K562 (cell line): Measurements from ENCODE around the gene INO80D. TPM values are rescaled to one million over a fixed set of nuclear protein-coding genes. Genes with fewer than 3 reads are reported as not detected.

ENCODE experiments used
- CBFB ChIP-seq: sonication (generic); formaldehyde crosslinking; IDR thresholded peaks from 2 replicates; pipeline ENCODE4 v1.4.0; 2020; ENCODE audit warnings: mild to moderate bottlenecking, missing genetic modification reagents
- DMBX1 ChIP-seq: fragments of 250-450 bp; sonication (Bioruptor Pico); IDR thresholded peaks from 2 replicates; pipeline ENCODE4 v1.8.0; 2022; ENCODE audit warnings: inconsistent platforms, mild to moderate bottlenecking, moderate library complexity, borderline replicate concordance
- ESRRB ChIP-seq: fragments of 250-450 bp; sonication (Bioruptor Pico); IDR thresholded peaks from 2 replicates; pipeline ENCODE4 v1.5.0; 2020; ENCODE audit warnings: mild to moderate bottlenecking, moderate library complexity, borderline replicate concordance
- FOSL1 ChIP-seq: fragments of 200-800 bp; sonication (Bioruptor generic); conservative IDR thresholded peaks from 2 replicates; pipeline ENCODE4 v1.6.1; 2016; ENCODE audit warnings: missing genetic modification characterization, missing compliant biosample characterization
- GTF2F1 ChIP-seq: IDR thresholded peaks from 2 replicates; pipeline ENCODE4 v1.6.1; 2011; ENCODE audit warnings: low read depth, low read length, improper control_type of control experiment
- MAFF ChIP-seq: IDR thresholded peaks from 2 replicates; pipeline ENCODE4 v1.6.1; 2012; ENCODE audit warnings: low read length, improper control_type of control experiment
- PHF20 ChIP-seq: fragments of 450-650 bp; IDR thresholded peaks from 2 replicates; pipeline ENCODE4 v1.6.1; 2018; ENCODE audit not compliant: partially characterized antibody
- SIN3A ChIP-seq, 2 experiments: fragments of 150-350 bp in 1 of 2; IDR thresholded peaks; 2 replicates each; pipeline ENCODE4 v1.6.1; 2011 to 2016; ENCODE audit warnings: borderline replicate concordance in 2 of 2, low read depth in 2 of 2, low read length in 2 of 2, mild to moderate bottlenecking in 2 of 2, moderate library complexity in 2 of 2; ENCODE audit not compliant: control insufficient read depth in 1 of 2
- SMAD2 ChIP-seq: fragments of 150-350 bp; IDR thresholded peaks from 2 replicates; pipeline ENCODE4 v1.6.1; 2014; ENCODE audit warnings: low read depth, mild to moderate bottlenecking, low read length
- SUPT5H ChIP-seq: fragments of 450-650 bp; IDR thresholded peaks from 2 replicates; pipeline ENCODE4 v1.6.1; 2016
- ZNF224 ChIP-seq: sonication (generic); formaldehyde crosslinking; IDR thresholded peaks from 2 replicates; pipeline ENCODE4 v1.8.0; 2022; ENCODE audit warnings: mild to moderate bottlenecking, missing genetic modification reagents
- ZNF24 ChIP-seq: fragments of 450-650 bp; IDR thresholded peaks from 2 replicates; pipeline ENCODE4 v1.6.1; 2016
- ZNF324 ChIP-seq: fragments of 250-450 bp; sonication (Bioruptor Pico); IDR thresholded peaks from 2 replicates; pipeline ENCODE4 v1.4.0; 2020; ENCODE audit warnings: mild to moderate bottlenecking
- ZNF444 ChIP-seq: fragments of 250-450 bp; sonication (Bioruptor Pico); IDR thresholded peaks from 2 replicates; pipeline ENCODE4 v1.4.0; 2020; ENCODE audit warnings: mild to moderate bottlenecking, moderate library complexity
- polyA plus RNA-seq, 8 experiments: library from polyadenylated mRNA; depleted of rRNA in 4 of 8; stranded (reverse) in 5 of 8; unstranded in 3 of 8; fragments of >200 nt; fragmentation: Nextera tagmentation in 2 of 8; fragmentation: Illumina TruSeq in 1 of 8; extraction: Ambion mirVana in 2 of 8; extraction: Trizol in 1 of 8; gene quantifications; 2 replicates each; pipeline versions ENCODE4 v1.2.1 to v1.2.3, GENCODE V29; 2011 to 2014; ENCODE audit warnings: inconsistent platforms in 1 of 8, missing spikeins in 1 of 8
- total RNA-seq, 7 experiments: library from RNA; depleted of rRNA in 6 of 7; stranded (reverse); fragments of >200 nt in 6 of 7; fragmentation: Illumina TruSeq in 2 of 7; extraction: Trizol in 2 of 7; gene quantifications; 2 replicates each; pipeline versions ENCODE4 v1.2.1 to v1.2.3, GENCODE V29; 2011 to 2021; ENCODE audit warnings: low replicate concordance in 1 of 7
- TF ChIP-seq, protein P1 (sequence below): fragments of 450-650 bp; IDR thresholded peaks from 2 replicates; pipeline ENCODE4 v1.6.1; 2017; ENCODE audit warnings: antibody characterized with exemption
- TF ChIP-seq, protein P2 (sequence below): fragments of 250-450 bp; sonication (Bioruptor Pico); IDR thresholded peaks from 2 replicates; pipeline ENCODE4 v1.8.0; 2021; ENCODE audit warnings: moderate library complexity, mild to moderate bottlenecking, inconsistent platforms
- TF ChIP-seq, protein P3 (sequence below): fragments of 200-800 bp; sonication (Bioruptor generic); IDR thresholded peaks from 2 replicates; pipeline ENCODE4 v1.6.1; 2016; ENCODE audit warnings: missing genetic modification characterization, missing compliant biosample characterization
- TF ChIP-seq, protein P4 (sequence below): fragments of 250-450 bp; sonication (Bioruptor Pico); IDR thresholded peaks from 2 replicates; pipeline ENCODE4 v1.4.0; 2020; ENCODE audit warnings: mild to moderate bottlenecking

The INO80D gene
- total and polyA plus RNA-seq, 9 of the 15 experiments (the other 6 are each of a cell fraction or from before 2014, with no cell fraction given) = 0.64 to 8.1 (median 2.9) TPM

DNA sequence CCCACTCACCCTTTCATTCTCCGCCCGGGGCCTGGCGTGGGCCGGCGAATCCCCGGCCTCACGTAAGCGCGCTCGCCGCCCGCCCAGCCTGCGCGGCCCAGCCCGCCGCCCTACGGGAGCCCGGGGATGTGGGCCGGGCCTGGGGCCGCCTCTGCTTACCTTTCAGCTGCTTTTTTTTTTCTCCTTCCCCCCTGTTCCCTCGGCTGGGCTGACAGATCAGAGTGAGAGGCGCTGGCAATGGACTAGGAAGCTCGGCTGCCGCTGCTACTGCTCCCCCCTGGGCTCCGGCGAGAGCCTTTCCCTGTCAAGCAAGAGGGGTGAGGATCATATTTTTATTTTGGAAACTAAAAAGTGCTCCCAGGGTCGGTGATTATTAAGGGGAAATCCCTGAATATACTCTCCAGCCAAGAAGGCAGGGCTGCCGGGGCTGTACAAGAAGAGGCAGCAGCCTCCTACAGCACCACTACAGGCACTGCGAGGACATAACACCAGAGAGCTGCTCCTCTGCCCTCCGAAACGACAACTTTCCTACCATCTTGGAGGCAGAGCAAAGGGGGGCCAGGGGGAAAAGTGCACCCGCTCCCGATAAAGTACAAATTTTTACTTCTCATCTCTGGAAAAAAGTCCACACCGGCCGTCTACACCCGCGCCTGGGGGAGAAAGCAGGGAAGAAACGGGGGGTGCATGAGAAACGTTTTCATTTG is at the start of gene INO80D (continued):
- TF ChIP-seq, protein P1, sequence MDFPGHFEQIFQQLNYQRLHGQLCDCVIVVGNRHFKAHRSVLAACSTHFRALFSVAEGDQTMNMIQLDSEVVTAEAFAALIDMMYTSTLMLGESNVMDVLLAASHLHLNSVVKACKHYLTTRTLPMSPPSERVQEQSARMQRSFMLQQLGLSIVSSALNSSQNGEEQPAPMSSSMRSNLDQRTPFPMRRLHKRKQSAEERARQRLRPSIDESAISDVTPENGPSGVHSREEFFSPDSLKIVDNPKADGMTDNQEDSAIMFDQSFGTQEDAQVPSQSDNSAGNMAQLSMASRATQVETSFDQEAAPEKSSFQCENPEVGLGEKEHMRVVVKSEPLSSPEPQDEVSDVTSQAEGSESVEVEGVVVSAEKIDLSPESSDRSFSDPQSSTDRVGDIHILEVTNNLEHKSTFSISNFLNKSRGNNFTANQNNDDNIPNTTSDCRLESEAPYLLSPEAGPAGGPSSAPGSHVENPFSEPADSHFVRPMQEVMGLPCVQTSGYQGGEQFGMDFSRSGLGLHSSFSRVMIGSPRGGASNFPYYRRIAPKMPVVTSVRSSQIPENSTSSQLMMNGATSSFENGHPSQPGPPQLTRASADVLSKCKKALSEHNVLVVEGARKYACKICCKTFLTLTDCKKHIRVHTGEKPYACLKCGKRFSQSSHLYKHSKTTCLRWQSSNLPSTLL = no peak
- TF ChIP-seq DMBX1 (CRISPR knock-in tag) (no peak), SIN3A (IDR thresholded peaks at IDR 0.05; ENCODE audit: borderline replicate concordance in 2 of 2, control insufficient read depth in 1 of 2, low read depth in 2 of 2, low read length in 2 of 2) (peak in 1 of 2 experiments; percentile 47; a peak in 2 of 4 replicates), ZNF24 (no peak), PHF20 (no peak), ESRRB (CRISPR knock-in tag) (no peak), SUPT5H (peak; percentile 57; the same call in 1 of the 2 replicates), CBFB (CRISPR knock-in tag) (no peak), ZNF224 (CRISPR knock-in tag) (no peak), ZNF444 (CRISPR knock-in tag) (no peak), FOSL1 (tag) (no peak), ZNF324 (no peak), MAFF (no peak), GTF2F1 (no peak), SMAD2 (no peak)
- TF ChIP-seq, protein P2, sequence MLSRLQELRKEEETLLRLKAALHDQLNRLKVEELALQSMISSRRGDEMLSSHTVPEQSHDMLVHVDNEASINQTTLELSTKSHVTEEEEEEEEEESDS (CRISPR knock-in tag) = no peak
- TF ChIP-seq, protein P3, sequence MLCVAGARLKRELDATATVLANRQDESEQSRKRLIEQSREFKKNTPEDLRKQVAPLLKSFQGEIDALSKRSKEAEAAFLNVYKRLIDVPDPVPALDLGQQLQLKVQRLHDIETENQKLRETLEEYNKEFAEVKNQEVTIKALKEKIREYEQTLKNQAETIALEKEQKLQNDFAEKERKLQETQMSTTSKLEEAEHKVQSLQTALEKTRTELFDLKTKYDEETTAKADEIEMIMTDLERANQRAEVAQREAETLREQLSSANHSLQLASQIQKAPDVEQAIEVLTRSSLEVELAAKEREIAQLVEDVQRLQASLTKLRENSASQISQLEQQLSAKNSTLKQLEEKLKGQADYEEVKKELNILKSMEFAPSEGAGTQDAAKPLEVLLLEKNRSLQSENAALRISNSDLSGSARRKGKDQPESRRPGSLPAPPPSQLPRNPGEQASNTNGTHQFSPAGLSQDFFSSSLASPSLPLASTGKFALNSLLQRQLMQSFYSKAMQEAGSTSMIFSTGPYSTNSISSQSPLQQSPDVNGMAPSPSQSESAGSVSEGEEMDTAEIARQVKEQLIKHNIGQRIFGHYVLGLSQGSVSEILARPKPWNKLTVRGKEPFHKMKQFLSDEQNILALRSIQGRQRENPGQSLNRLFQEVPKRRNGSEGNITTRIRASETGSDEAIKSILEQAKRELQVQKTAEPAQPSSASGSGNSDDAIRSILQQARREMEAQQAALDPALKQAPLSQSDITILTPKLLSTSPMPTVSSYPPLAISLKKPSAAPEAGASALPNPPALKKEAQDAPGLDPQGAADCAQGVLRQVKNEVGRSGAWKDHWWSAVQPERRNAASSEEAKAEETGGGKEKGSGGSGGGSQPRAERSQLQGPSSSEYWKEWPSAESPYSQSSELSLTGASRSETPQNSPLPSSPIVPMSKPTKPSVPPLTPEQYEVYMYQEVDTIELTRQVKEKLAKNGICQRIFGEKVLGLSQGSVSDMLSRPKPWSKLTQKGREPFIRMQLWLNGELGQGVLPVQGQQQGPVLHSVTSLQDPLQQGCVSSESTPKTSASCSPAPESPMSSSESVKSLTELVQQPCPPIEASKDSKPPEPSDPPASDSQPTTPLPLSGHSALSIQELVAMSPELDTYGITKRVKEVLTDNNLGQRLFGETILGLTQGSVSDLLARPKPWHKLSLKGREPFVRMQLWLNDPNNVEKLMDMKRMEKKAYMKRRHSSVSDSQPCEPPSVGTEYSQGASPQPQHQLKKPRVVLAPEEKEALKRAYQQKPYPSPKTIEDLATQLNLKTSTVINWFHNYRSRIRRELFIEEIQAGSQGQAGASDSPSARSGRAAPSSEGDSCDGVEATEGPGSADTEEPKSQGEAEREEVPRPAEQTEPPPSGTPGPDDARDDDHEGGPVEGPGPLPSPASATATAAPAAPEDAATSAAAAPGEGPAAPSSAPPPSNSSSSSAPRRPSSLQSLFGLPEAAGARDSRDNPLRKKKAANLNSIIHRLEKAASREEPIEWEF = no peak
- TF ChIP-seq, protein P4, sequence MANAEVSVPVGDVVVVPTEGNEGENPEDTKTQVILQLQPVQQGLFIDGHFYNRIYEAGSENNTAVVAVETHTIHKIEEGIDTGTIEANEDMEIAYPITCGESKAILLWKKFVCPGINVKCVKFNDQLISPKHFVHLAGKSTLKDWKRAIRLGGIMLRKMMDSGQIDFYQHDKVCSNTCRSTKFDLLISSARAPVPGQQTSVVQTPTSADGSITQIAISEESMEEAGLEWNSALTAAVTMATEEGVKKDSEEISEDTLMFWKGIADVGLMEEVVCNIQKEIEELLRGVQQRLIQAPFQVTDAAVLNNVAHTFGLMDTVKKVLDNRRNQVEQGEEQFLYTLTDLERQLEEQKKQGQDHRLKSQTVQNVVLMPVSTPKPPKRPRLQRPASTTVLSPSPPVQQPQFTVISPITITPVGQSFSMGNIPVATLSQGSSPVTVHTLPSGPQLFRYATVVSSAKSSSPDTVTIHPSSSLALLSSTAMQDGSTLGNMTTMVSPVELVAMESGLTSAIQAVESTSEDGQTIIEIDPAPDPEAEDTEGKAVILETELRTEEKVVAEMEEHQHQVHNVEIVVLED (CRISPR knock-in tag) = no peak
